HUDEP-2 (cell line): ENCODE data around the gene ZNF521.
A peak's percentile ranks its signal among the peaks of the same experiment; 100 is the strongest.

Source experiments
- DNase-seq, 76 experiments: peaks; one replicate each; lab custom pipeline; 2025; ENCODE audit not compliant: unreplicated experiment in 76 of 76; lab: John Stamatoyannopoulos, UW

Gene ZNF521

DNA sequence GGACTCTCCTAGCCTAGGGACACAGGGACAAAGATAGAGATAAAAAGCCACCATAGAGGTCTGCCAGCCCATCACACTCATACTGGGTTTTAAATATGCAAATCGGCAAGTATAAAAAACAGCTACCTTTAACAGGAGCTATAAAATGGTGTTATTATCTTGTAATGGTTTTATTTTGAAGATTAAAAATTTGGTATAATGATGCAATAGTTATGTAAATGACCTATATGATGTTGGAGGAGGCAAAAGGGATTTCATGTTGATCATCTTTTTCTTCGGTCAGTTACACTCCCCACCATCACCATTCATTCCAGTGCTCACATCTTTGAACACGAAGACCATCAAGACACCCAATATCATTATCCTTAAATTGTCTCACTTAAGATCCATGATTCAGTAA lies 11.2 kb downstream of the ZNF521 start:
- no peak for DNase-seq

DNA sequence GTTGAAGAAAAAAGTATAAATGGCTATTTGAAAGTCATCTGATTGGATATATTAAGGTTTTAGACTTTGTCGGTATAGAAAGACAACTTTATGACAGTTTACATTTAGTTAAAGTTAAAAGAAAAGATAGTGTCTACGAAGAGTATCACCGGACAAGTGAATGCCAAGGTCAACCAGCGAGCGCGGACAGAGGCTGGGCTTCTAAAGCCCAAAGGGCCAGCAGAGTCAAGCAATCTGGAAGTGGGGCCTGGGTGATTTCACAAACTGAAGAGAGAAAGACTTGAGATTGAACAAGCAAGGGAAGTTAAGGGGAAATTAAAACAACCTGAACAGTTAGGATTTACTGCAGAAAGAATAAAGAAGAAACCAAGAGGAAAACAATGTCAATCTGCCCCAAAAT lies 16.3 kb downstream of the ZNF521 start:
- DNase-seq, result no peak

DNA sequence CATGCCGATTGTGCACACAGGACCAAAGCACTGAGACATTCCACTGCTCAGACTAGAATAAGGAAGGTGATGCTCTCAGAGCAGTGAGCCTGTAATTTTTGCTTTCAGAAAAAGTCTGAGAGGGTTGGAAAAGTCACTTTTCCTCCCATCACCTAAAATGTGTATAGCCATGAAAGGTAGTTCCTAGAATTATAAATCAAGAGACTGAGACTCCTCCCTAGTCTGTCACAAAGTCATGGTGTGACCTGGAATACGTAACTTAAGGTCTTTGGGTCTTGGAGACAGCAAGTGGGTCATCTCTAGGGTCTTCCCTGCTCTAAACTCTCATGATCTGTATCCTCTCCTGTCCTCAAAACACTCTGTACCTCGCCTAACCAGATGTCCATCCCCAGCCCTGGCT lies 16.9 kb downstream of the ZNF521 start:
- DNase-seq, result no peak

DNA sequence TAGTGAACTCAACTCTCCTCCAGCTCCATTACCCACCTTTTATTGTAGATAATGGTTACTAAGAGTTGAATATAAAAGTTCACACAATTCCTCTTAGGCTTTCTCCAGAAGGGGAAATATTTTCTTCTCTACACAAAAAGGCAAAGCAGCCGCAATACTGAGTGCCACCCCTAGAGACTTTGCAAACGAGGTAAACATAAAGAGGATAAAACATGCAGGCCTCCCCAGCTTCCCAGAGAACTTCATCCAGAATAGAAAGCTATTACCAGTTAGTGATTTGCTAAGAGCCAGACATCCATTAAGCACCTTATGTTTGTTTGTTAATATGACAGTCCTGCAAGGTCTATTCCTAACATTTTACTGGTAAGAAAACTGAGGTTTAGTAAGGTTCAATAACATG lies 17.4 kb downstream of the ZNF521 start:
- no peak for DNase-seq

DNA sequence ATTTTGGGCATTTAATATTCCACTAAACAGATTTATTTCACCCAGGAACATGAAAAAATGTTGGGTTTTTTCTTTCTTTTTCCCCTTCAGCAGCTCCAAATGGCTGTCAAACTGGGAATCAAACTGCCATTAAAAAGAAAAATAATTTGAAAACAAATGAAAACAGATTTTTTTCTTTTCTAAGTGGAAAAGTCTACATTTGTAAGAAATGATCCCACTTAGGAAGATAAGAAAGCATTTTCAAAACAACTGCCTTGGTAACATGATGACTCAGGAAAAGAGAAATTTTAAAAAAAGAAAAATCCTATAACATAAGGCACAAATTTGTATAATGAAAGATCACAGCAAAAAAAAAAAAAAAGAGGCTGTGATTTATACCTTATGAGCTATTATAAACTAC lies 20.0 kb downstream of the ZNF521 start:
- DNase-seq, result no peak

DNA sequence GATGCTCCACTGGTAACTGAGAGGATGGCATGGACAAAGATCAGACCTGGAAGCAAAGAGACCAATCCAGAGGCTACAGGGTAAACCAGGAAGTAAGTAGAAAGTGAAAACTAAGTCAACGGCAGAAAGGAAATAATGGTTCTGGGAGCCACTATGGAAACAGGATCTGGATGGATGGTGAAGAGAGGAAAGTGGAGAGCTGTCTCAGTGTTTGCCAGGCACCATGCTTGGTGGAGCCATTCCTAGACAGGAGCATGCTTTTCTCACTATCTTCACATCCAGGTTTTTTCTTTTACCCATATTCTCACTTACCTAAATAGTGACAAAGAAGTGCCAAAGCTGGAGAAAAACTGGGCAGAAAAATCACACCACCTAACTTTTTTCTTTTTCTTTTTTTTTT lies 22.2 kb downstream of the ZNF521 start:
- no peak for DNase-seq

DNA sequence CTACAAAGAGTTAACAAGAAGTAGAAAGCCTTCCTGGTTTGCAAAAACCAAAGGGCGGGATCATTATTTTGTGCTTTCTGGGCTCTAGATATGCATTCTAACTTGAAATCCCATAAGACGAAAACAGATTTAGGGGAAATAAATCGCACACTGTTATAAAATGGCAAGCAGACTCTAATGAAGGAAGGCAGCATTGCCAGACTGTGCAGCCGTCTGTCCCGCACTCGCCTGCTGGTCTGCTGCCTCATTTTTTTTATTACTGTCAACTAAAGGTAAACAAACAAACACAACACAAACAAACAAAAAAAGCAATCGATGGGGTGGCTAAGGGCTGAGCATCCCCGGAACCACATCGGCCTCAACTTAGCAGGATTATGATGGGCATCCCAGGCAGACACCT lies 24.4 kb downstream of the ZNF521 start:
- no peak for DNase-seq

DNA sequence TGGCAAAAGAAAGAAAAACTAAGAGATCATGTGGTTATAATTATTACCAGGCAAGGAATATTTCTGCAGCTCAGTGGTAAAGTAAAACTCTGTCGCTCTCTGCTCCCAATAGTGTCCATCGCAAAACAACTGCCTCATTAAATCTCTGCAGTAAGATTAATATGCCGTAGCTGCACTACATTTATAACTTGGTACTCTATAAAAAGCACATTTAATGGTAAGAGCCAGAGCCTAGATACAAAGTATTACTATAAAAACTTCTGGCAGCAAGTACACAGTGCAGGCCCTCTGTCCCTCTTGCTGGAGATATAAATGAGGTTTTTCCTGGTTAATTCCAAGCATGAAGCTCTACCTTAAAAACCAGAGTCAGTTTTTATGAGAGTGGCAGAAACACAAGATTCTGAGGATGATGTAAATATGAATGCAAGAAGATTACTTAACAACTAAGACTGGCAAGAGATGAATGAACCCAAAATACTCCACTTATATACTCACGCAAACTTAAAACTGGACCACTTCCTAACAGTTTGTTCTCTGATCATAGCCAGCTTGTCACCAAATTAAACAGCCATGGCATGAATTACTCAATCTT lies 25.5 kb downstream of the ZNF521 start:
- DNase-seq, result no peak

DNA sequence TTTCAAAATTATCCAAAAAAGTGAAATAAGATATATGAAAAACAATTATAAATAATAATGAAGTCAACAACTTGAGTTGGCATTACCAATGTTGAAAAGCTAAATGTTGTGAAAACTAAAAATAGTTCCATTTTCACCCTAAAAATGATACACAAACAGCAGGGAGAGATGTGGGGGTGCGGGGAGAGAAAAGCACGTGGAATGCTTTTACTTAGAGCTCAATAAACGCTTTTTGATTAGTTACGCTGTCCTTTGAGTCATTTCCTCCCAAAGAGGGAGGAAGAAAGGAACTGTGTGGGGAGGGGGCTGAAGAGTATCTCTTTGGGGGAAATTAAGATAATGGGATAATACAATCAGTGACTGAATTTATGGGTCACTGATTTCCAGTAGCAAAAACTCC lies 29.2 kb downstream of the ZNF521 start:
- no peak for DNase-seq

DNA sequence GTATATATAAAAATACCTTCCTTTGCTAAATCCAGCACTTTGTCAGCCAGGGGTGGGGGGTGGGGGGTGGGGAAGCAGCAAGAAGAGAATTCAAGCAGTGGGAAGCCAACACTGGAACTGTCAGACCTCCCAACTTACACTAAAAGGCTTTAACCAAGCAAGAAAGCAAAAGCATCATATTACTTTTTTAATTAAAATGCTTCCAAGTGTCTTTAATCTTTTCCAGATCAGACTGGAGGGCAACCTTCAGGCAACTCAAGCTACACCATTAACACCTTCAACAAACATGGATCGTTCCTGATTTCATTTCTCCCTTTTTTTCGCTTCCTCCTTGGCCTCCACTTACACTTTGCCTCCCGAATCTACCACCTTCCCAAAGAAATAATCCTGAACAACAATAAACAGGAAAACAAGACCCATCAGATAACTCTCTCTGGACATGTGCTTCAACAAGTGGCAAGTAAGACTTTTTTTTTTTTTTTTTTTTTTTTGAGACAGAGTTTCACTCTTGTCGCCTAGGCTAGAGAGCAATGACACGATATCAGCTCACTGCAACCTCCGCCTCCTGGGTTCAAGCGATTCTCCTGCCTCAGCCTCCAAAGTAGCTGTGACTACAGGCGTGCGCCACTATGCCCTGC lies 35.5 kb downstream of the ZNF521 start:
- DNase-seq, result no peak

DNA sequence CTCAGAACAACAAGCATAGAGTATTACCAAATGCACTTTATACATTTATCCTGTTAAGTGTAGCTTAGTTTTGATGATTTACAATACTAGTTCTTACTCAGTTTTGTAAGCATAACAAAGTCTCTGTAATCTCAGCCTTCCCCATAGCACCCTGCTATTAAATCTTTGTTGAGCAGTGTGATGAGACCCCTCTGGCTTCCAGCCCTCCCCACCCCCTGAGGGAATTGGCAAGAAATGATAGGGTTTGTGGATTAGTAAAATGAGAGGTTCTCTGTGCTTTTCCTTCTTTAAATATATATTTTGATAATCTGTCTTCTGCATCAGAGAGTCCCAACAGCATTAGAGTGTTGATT lies 37.2 kb downstream of the ZNF521 start:
- DNase-seq, result no peak

DNA sequence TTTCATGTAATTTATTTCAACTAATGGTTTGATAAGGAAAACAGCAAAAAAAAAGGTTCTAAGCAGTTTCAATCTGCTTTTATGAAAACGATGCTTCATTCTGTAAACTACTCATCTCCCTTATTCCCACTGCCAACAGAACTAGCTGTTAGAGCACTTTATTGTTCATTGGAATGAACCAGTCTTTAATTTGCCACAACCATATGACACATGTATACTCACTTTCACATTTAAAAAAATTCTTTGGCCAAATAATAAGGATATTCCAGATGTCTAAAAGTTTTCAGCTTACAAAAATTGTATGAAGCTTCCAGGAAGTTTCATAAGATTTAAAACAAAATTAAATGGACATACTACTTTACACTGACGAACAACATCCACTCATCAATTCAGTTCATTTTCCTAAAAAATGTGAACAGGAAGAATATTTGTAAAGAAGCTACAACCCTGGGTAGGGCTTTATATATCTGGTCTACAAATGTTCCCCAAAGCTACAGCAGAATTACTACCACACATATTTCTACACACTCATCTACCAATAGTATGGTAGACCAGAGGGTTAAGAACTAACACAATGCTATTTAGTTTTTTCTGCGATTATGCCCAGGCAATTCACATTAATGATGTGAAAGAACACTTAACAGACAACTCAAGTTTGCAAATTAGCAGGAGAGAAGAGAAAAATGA lies 37.7 kb downstream of the ZNF521 start:
- DNase-seq, result no peak

DNA sequence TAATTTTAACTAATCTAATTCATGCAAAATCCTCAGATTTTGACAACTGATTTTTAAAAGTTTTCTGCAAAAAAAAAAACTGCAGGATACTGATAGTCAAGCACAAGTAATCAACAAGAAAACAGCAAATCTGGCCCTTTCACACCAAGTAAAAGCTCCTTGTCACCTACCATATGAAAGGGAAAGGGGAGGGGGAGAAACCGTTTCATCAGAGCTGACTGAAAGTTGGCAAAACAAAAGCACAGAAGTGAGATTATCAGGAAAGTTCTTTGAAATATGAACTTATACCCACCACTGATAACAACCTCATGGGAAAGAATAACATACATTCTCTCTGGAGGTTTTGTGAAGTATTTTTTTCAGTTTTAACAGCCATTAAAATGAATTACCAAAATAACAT lies 38.7 kb downstream of the ZNF521 start:
- peak in 29 of 76 experiments; percentile 0 to 77 (median 26) for DNase-seq

DNA sequence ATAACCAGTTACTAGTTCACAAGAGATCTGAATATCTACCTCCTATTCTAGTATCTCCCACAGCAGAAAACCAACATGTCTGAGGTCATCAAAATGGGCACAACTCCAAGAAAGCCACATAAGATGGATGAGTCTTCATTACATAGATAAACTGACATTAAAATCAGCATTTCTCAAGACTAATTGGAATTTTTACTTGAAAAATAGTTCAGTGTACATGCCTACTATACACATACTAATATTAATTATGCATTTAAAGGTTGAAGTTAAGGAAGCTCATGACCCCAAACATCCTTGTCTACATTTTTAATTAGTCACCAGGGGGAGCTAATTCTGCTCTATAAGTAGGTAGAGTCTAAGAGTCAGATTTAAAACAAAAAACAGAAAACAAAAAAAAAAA lies 41.9 kb downstream of the ZNF521 start:
- peak in 55 of 76 experiments; percentile 1 to 91 (median 56) for DNase-seq

DNA sequence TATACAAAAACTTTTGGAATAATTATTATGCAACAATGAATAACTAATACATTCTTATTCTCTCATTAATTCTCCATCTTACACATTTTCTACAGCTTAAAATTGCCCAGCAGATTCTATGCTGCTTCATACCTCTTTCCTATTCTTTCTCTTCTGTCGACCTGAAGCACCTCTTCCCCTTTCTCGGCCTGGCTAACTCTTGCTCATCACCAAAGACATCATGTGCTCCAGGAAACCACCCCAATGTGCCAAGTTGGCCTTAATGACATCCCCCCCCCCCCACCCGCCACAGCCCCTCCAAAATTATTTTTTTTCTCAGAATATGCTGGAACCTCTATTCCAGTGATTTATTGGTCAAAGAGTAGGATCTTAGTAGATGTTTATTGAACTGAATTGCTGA lies 43.6 kb downstream of the ZNF521 start:
- DNase-seq, result no peak

DNA sequence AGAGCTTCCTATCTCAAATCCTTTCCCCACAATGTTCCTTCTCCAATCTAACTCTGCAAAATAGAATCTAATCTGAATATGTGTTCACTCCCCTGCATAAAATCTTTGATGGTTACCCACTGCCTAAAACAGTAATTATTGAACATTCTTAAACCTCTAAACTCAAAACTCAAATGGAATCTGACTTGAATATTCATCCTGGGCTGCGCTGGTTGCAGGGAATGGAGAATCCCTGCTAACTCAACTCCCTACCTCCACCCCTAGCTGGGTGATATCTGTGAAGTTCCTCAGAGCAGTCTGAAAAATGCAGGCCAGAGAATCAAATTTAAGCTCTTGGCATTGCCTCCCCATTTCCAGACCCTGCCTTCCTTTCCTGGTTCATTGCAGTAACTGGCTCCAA lies 44.8 kb downstream of the ZNF521 start:
- no peak for DNase-seq

DNA sequence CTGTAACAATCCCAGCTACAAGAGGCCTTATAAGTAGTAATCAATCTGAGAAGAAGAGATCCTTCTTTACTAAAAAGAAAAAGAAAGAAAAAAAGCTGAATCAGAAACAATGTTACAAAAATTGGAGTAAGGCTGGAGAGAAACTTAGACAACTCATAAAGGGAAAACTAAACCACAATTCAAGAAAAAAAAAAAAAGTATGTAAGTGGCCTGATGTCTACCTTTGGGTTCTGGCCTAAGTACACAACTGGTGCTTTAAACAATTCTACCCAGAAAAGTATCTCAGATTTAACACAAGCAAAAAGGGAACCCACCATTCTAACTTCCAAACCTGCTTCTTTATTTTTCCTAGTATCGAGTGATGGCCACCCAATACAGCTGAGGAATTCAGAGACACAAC lies 45.3 kb downstream of the ZNF521 start:
- no peak for DNase-seq

DNA sequence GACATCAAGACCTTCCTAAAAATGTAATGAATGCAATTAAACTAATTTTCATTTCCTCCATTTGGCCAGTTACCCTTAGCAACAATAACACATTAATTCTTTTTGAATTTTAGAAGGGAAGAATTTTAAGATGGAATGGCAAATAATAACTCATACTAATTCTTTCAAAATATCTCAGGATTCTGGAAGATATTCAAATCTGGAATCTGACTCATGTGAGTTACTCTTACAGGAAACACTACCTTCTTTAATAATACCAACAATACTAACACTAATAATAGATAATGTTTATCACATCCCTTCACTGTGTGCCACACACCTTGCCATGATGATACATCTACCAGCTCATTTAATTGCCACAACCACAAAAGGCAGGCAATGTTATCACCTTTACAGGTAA lies 46.4 kb downstream of the ZNF521 start:
- no peak for DNase-seq

DNA sequence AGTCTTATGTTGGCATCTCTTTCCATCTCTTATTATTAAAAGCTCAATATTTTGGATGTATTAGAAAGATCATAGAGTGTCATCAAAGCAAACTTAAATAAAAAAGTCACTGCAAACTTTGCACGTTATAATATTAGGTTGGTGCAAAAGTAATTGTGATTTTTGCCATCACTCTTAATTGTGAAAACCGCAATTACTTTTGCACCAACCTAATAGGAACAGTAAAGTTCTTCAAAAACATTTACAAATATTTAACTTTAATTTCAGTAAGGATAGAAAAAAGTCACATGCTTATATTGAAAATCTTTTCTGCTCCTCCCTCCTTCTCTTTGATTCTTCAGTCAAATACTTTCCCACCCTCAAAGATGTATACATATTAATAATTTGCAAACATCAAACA lies 51.5 kb downstream of the ZNF521 start:
- no peak for DNase-seq

DNA sequence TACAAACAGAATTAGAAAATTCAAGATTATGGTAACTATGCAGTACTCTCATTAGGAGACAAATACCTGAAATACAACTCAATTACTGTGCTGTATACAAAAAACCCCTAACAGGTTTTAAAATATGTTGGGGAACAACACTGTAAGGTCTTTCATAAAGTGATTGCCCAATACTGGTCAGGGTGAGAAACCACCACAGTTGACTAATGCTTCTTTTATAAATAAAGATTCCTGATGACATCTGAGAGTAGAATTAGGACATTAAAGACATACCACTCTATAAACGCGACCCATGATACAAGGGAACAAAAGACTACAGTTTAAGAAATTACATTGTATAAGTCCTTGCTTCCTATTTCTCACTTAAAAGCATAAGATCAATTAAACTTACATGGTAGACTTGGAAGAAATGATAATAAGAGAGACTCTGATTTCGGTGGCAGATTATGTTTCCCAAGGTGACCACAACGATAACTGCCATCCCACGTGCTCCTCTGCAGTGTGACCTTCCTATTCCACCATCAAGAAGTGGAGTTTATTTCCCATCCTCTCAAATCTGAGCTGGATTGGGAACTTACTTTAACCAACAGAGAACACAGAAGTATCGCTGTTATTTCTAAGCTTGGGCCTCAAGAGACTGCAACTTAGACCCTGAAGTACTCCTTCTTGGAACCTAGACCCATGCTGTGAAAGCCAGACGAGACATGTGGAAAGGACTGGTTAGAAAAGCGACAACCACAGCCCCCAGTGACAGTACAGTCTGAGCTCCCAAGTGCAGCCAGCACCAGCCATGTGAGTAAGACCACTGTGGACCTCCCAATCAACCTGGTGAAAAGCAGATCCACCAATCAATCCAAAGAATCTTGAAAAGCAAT lies 52.3 kb downstream of the ZNF521 start:
- DNase-seq, result peak in 3 of 76 experiments; percentile 16 to 33 (median 28)

DNA sequence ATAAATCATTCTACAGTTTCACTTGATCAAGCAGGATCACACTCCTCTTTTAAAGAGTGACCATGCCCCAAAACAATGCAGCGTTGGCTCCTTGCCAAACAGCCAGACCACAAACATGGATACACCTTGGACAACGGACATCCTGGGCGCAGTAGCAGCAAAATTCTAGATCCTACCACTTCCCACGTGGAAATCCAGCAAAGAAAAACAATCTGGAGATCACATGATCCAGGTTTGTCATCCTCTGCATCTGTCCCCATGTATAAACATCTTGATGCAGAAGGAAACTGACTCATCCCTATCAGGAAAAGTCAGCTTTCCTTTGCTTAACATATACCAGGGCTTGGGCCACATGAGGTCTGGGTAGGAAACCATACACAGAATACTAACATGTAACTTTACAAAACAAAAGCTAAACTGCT lies 53.1 kb downstream of the ZNF521 start:
- peak in 32 of 76 experiments; percentile 1 to 68 (median 32) for DNase-seq
